ENCODE data around the gene PLCB4. TPM values are rescaled to one million over a fixed set of nuclear protein-coding genes. Genes with fewer than 3 reads are reported as not detected.

PLCB4 gene
- total and polyA plus RNA-seq, 7 donors, result 0.90 to 6.7 (median 2.1) TPM

DNA sequence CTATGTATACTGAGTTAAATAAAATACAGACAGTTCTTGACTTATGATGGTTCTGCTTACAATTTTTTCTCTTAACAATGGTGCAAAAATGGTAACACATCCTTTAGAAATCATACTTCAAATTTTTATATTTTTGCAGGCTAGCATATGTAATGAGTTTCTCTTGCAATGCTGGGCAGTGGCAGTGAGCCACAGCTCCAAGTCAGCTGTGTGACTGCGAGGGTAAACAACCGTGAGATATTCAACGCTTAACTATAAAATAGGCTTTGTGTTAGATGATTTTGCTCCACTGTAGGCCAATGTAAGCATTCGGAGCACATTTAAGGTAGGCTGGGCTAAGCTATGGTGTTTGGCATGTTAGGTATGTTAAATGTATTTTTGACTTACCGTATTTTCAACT is 136.1 kb downstream of the PLCB4 start:
- H3K36me3 ChIP-seq (ENCODE audit: insufficient read depth in 1 of 2, low read depth in 1 of 2), result no peaks in the 10 kb centered on the region
- no peaks in the 10 kb centered on the region for H3K9me3 ChIP-seq
- H3K4me3 ChIP-seq, result no peak overlapping the region
- no peak for DNase-seq
- no peak for ATAC-seq
- intact Hi-C loops (cut with DNase I), result no loop called here
- H3K4me1 ChIP-seq, result no peaks in the 10 kb centered on the region
- no peak for TF ChIP-seq CTCF (IDR thresholded peaks at IDR 0.05)
- no peak overlapping the region for H3K27ac ChIP-seq
- 54 to 61% (median 58%) methylated on average over 5 of the region's 5 CpGs for WGBS, 3 donors
- no peaks in the 10 kb centered on the region for H3K27me3 ChIP-seq (ENCODE audit: insufficient read depth in 3 of 3, low read length in 2 of 3)

DNA sequence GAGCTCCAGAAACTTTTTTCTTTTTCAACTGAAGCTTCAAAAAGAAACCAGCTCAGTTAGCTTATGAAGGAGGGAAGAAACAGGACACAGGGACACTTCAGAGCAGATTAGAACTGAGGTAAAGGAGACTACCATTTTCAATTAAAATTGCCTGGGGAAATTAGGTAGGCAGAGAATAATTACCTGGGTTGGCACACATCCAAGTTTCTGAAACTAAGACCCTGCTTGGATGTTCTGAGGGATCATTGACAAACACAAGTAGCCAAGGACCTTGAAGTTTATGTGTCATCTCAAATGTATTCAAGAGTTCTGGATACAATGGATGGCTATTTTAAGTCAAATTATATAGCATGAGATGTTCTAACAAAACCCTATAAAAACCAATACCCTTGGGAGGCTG is 137.6 kb downstream of the PLCB4 start:
- Histone ChIP-seq H3K4me1 (no peaks in the 10 kb centered on the region), H3K27me3 (ENCODE audit: insufficient read depth in 3 of 3, low read length in 2 of 3) (no peaks in the 10 kb centered on the region), H3K27ac (no peak overlapping the region), H3K4me3 (no peak overlapping the region), H3K9me3 (no peaks in the 10 kb centered on the region), H3K36me3 (ENCODE audit: insufficient read depth in 1 of 2, low read depth in 1 of 2) (no peaks in the 10 kb centered on the region)
- ATAC-seq (no peak), DNase-seq (no peak)
- TF ChIP-seq CTCF (IDR thresholded peaks at IDR 0.05), result no peak
- intact Hi-C loops (cut with DNase I), result no loop called here

- DNase-seq, result no peak
- H3K36me3 ChIP-seq (ENCODE audit: insufficient read depth in 1 of 2, low read depth in 1 of 2), result no peaks in the 10 kb centered on the region
- ATAC-seq, result no peak
- WGBS, 3 donors, result 89 to 92% (median 90%) methylated on average over 5 of the region's 5 CpGs
- no peak overlapping the region for H3K4me3 ChIP-seq
- TF ChIP-seq CTCF (IDR thresholded peaks at IDR 0.05), result no peak
- H3K27me3 ChIP-seq (ENCODE audit: insufficient read depth in 3 of 3, low read length in 2 of 3), result no peaks in the 10 kb centered on the region
- H3K4me1 ChIP-seq, result no peaks in the 10 kb centered on the region
- H3K9me3 ChIP-seq, result no peaks in the 10 kb centered on the region
- intact Hi-C loops (cut with DNase I), result no loop called here
- H3K27ac ChIP-seq, result no peak overlapping the region
Observed at GRCh38 chr20:9207253-9207652, 138.4 kb downstream of the PLCB4 start.

GRCh38 chr20:9210356-9210755 is 141.5 kb downstream of the PLCB4 start:
- Histone ChIP-seq H3K27ac (no peak overlapping the region), H3K36me3 (ENCODE audit: insufficient read depth in 1 of 2, low read depth in 1 of 2) (no peaks in the 10 kb centered on the region), H3K9me3 (no peaks in the 10 kb centered on the region), H3K4me3 (no peak overlapping the region), H3K27me3 (ENCODE audit: insufficient read depth in 3 of 3, low read length in 2 of 3) (no peaks in the 10 kb centered on the region), H3K4me1 (no peaks in the 10 kb centered on the region)
- intact Hi-C loops (cut with DNase I), result loop anchor here in 1 of 2 donors (5.0 kb wide), 1 partner anchor 1562 kb away; no protein-coding TSS in a partner anchor
- DNase-seq, result no peak
- no peak for ATAC-seq
- 89 to 91% (median 90%) methylated on average over 5 of the region's 5 CpGs for WGBS, 3 donors
- no peak for TF ChIP-seq CTCF (IDR thresholded peaks at IDR 0.05)

DNA sequence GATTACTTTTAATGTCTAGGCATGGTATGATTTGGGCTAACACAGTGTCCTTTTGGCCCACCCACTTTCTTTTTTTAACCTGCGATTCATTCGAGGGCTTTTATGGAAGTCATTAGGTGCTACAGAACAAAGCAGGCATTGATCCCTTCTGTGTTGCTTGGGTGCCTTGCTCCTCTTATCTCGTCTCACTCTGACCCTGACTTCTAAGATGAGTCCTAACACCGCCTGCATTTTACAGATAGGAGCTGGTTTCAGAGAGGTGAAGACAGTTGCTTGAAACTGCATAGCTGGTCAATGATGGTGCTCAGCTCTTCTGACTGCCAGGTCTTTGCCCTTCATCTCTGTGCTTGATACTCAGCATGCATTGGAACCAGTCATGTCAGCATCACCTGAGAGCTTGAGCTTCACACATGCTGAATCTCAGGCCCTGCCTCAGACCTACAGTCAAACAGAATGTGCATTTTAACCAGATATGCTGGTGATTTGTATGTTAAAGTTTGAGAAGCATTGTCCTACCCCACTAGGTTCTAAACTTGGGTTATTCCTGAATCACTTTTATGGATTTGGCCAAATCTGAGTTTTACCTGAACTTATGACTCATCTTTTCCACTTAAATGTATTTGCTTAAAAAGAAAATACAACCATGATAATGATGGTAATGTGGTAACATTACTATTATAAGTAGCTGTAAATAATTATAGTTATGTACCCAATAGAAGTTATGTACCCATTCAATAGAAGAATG is 142.3 kb downstream of the PLCB4 start:
- no peak for TF ChIP-seq CTCF (IDR thresholded peaks at IDR 0.05)
- 80 to 86% (median 82%) methylated on average over 4 of the region's 4 CpGs for WGBS, 3 donors
- Histone ChIP-seq H3K4me3 (no peak overlapping the region), H3K27ac (no peak overlapping the region), H3K4me1 (no peaks in the 10 kb centered on the region), H3K36me3 (ENCODE audit: insufficient read depth in 1 of 2, low read depth in 1 of 2) (no peaks in the 10 kb centered on the region), H3K27me3 (ENCODE audit: insufficient read depth in 3 of 3, low read length in 2 of 3) (no peaks in the 10 kb centered on the region), H3K9me3 (no peaks in the 10 kb centered on the region)
- ATAC-seq (no peak), DNase-seq (no peak)
- intact Hi-C loops (cut with DNase I), result loop anchor here in 1 of 2 donors (5.0 kb wide), 1 partner anchor 1561 kb away; no protein-coding TSS in a partner anchor

All from psoas muscle (tissue), 8 donors.